ENCODE measurements around the gene DLD. TPM values are rescaled to one million over a fixed set of nuclear protein-coding genes. Genes with fewer than 3 reads are reported as not detected.
"Not testable (repeated sequence)": the region's sequence is repeated elsewhere in the genome, so short reads cannot be mapped to it uniquely, and the experiment has no call there.

DLD gene
- total RNA-seq, 2 donors from 2014 or later = 77.4 to 84.1 TPM

- H3K27me3 ChIP-seq (replicated peaks; ENCODE audit: insufficient read depth) = no peaks in the 10 kb centered on the region
- H3K4me1 ChIP-seq (replicated peaks) = peaks cover 6% of the 10 kb centered on the region
- no peak overlapping the region for H3K4me3 ChIP-seq
- no peaks in the 10 kb centered on the region for H3K9me3 ChIP-seq
- H3K27ac ChIP-seq = peak overlapping the region; percentile 90 to 91
- 71% methylated on average over 3 of the region's 3 CpGs for WGBS
- intact Hi-C loops (cut with DNase I) = loop anchor here (5.0 kb wide), 1 partner anchor 112 kb away; the partner anchor contains the start of gene LAMB1
- TF ChIP-seq POLR2A (IDR thresholded peaks at IDR 0.05) (no peak), CTCF (IDR thresholded peaks at IDR 0.05) (no peak), POLR2AphosphoS5 (IDR thresholded peaks at IDR 0.05) (no peak)
- DNase-seq (ENCODE audit: low spot score) = no peak
- H3K36me3 ChIP-seq = no peaks in the 10 kb centered on the region
Measured at GRCh38 chr7:107889992-107890391, 991 bp upstream of the DLD start.

GRCh38 chr7:107890493-107890961 lies 456 bp upstream of the DLD start:
- H3K4me1 ChIP-seq (replicated peaks) = peaks cover 6% of the 10 kb centered on the region
- TF ChIP-seq POLR2AphosphoS5 (IDR thresholded peaks at IDR 0.05) (no peak), POLR2A (IDR thresholded peaks at IDR 0.05) (no peak), CTCF (IDR thresholded peaks at IDR 0.05) (no peak)
- 5% methylated on average over 7 of the region's 7 CpGs for WGBS
- peak overlapping the region; percentile 90 to 91 for H3K27ac ChIP-seq
- H3K9me3 ChIP-seq = no peaks in the 10 kb centered on the region
- DNase-seq (ENCODE audit: low spot score) = no peak
- H3K4me3 ChIP-seq = peak overlapping the region; percentile 63 to 80
- H3K36me3 ChIP-seq = no peaks in the 10 kb centered on the region
- H3K27me3 ChIP-seq (replicated peaks; ENCODE audit: insufficient read depth) = no peaks in the 10 kb centered on the region
- intact Hi-C loops (cut with DNase I) = loop anchor here (5.0 kb wide), 1 partner anchor 112 kb away; the partner anchor contains the start of gene LAMB1

- WGBS = 43% methylated on average over 9 of the region's 9 CpGs
- no peaks in the 10 kb centered on the region for H3K9me3 ChIP-seq
- H3K36me3 ChIP-seq = no peaks in the 10 kb centered on the region
- no peak for DNase-seq (ENCODE audit: low spot score)
- H3K4me1 ChIP-seq (replicated peaks) = peaks cover 6% of the 10 kb centered on the region
- H3K27me3 ChIP-seq (replicated peaks; ENCODE audit: insufficient read depth) = no peaks in the 10 kb centered on the region
- peak overlapping the region; percentile 63 to 80 for H3K4me3 ChIP-seq
- intact Hi-C loops (cut with DNase I) = loop anchor here (5.0 kb wide), 1 partner anchor 110 kb away; the partner anchor contains the start of gene LAMB1
- no peak for TF ChIP-seq POLR2A (IDR thresholded peaks at IDR 0.05)
- no peak for TF ChIP-seq POLR2AphosphoS5 (IDR thresholded peaks at IDR 0.05)
- no peak for TF ChIP-seq CTCF (IDR thresholded peaks at IDR 0.05)
- H3K27ac ChIP-seq = peak overlapping the region; percentile 90 to 91
Measured at GRCh38 chr7:107891636-107892366, 818 bp downstream of the DLD start.

GRCh38 chr7:107892367-107892741 lies 1.4 kb downstream of the DLD start:
- not testable (repeated sequence) for H3K36me3 ChIP-seq; DNase-seq (ENCODE audit: low spot score); H3K27me3 ChIP-seq (replicated peaks; ENCODE audit: insufficient read depth); H3K4me1 ChIP-seq (replicated peaks); H3K27ac ChIP-seq; H3K9me3 ChIP-seq
- peak overlapping the region in 1 of 2 donors; percentile 80 for H3K4me3 ChIP-seq
- intact Hi-C loops (cut with DNase I) = loop anchor here (5.0 kb wide), 1 partner anchor 110 kb away; the partner anchor contains the start of gene LAMB1
- 90% methylated on average over 8 of the region's 8 CpGs for WGBS

- no peak overlapping the region for H3K27ac ChIP-seq
- intact Hi-C loops (cut with DNase I) = no loop called here
- DNase-seq (ENCODE audit: low spot score) = no peak
- no peak overlapping the region for H3K4me3 ChIP-seq
- H3K4me1 ChIP-seq (replicated peaks) = no peaks in the 10 kb centered on the region
- WGBS = 64% methylated on average over 2 of the region's 2 CpGs
- H3K36me3 ChIP-seq = no peaks in the 10 kb centered on the region
- H3K27me3 ChIP-seq (replicated peaks; ENCODE audit: insufficient read depth) = no peaks in the 10 kb centered on the region
- H3K9me3 ChIP-seq = no peaks in the 10 kb centered on the region
- TF ChIP-seq CTCF (IDR thresholded peaks at IDR 0.05) (no peak), POLR2AphosphoS5 (IDR thresholded peaks at IDR 0.05) (no peak)
Measured at GRCh38 chr7:107898997-107899594, 8.1 kb downstream of the DLD start.
